Retina (tissue), 1 donor: ENCODE measurements around the gene FNIP1.
"Not testable (repeated sequence)": the region's sequence is repeated elsewhere in the genome, so short reads cannot be mapped to it uniquely, and the experiment has no call there.

ENCODE experiments used
- DNase-seq: peaks from one replicate; pipeline ENCODE4 v3.0.0-alpha.2; 2016

The FNIP1 gene

GRCh38 chr5:131635684-131636572 lies 160.9 kb downstream of the FNIP1 start:
- DNase-seq, result no peak

- peak; percentile 96 for DNase-seq
Measured at GRCh38 chr5:131634996-131635683, 161.7 kb downstream of the FNIP1 start, which contains the start of gene RAPGEF6. RAPGEF6 (minus strand) TSS chr5:131635229; CDS start chr5:131635030, 199 bp downstream.

- no peak for DNase-seq
Measured at GRCh38 chr5:131634666-131634995, 162.2 kb downstream of the FNIP1 start.

GRCh38 chr5:131634238-131634637 lies 162.6 kb downstream of the FNIP1 start:
- peak; percentile 6 for DNase-seq

- no peak for DNase-seq
Measured at GRCh38 chr5:131633830-131634229, 163.0 kb downstream of the FNIP1 start.

- DNase-seq, result no peak
Measured at GRCh38 chr5:131630963-131631350, 165.9 kb downstream of the FNIP1 start.

- DNase-seq, result no peak
Measured at GRCh38 chr5:131630208-131630962, 166.4 kb downstream of the FNIP1 start.

- no peak for DNase-seq
Measured at GRCh38 chr5:131628990-131629389, 167.8 kb downstream of the FNIP1 start.

GRCh38 chr5:131627207-131627865 lies 169.5 kb downstream of the FNIP1 start:
- DNase-seq, result no peak

- DNase-seq, result no peak
Measured at GRCh38 chr5:131622633-131623032, 174.2 kb downstream of the FNIP1 start.

GRCh38 chr5:131621164-131621563 lies 175.7 kb downstream of the FNIP1 start:
- DNase-seq, result not testable (repeated sequence)

- no peak for DNase-seq
Measured at GRCh38 chr5:131619102-131619501, 177.7 kb downstream of the FNIP1 start.

GRCh38 chr5:131617140-131617822 lies 179.5 kb downstream of the FNIP1 start:
- no peak for DNase-seq

GRCh38 chr5:131615957-131616356 lies 180.9 kb downstream of the FNIP1 start:
- no peak for DNase-seq

GRCh38 chr5:131613423-131613822 lies 183.4 kb downstream of the FNIP1 start:
- no peak for DNase-seq

GRCh38 chr5:131611064-131611381 lies 185.8 kb downstream of the FNIP1 start:
- DNase-seq, result no peak

GRCh38 chr5:131610198-131611063 lies 186.4 kb downstream of the FNIP1 start:
- DNase-seq, result no peak

GRCh38 chr5:131609774-131610173 lies 187.0 kb downstream of the FNIP1 start:
- DNase-seq, result no peak

GRCh38 chr5:131608597-131608996 lies 188.2 kb downstream of the FNIP1 start:
- DNase-seq, result no peak

GRCh38 chr5:131607903-131608540 lies 188.8 kb downstream of the FNIP1 start:
- no peak for DNase-seq

- DNase-seq, result no peak
Measured at GRCh38 chr5:131607418-131607817, 189.4 kb downstream of the FNIP1 start.
